ENCODE measurements around the gene CRY2. TPM values are rescaled to one million over a fixed set of nuclear protein-coding genes. Genes with fewer than 3 reads are reported as not detected.

Gene CRY2
- total RNA-seq, 1 donor from 2014 or later: 9.2 TPM

GRCh38 chr11:45885921-45886721 is 38.8 kb downstream of the CRY2 start:
- TF ChIP-seq, protein P1, sequence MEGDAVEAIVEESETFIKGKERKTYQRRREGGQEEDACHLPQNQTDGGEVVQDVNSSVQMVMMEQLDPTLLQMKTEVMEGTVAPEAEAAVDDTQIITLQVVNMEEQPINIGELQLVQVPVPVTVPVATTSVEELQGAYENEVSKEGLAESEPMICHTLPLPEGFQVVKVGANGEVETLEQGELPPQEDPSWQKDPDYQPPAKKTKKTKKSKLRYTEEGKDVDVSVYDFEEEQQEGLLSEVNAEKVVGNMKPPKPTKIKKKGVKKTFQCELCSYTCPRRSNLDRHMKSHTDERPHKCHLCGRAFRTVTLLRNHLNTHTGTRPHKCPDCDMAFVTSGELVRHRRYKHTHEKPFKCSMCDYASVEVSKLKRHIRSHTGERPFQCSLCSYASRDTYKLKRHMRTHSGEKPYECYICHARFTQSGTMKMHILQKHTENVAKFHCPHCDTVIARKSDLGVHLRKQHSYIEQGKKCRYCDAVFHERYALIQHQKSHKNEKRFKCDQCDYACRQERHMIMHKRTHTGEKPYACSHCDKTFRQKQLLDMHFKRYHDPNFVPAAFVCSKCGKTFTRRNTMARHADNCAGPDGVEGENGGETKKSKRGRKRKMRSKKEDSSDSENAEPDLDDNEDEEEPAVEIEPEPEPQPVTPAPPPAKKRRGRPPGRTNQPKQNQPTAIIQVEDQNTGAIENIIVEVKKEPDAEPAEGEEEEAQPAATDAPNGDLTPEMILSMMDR (conservative IDR thresholded peaks at IDR 0.05; ENCODE audit: low read depth, low read length): no peak
- DNase-seq (ENCODE audit: low read depth): no peak
- H3K4me3 ChIP-seq (ENCODE audit: low read depth, low read length): peak overlapping the region; percentile 54

DNA sequence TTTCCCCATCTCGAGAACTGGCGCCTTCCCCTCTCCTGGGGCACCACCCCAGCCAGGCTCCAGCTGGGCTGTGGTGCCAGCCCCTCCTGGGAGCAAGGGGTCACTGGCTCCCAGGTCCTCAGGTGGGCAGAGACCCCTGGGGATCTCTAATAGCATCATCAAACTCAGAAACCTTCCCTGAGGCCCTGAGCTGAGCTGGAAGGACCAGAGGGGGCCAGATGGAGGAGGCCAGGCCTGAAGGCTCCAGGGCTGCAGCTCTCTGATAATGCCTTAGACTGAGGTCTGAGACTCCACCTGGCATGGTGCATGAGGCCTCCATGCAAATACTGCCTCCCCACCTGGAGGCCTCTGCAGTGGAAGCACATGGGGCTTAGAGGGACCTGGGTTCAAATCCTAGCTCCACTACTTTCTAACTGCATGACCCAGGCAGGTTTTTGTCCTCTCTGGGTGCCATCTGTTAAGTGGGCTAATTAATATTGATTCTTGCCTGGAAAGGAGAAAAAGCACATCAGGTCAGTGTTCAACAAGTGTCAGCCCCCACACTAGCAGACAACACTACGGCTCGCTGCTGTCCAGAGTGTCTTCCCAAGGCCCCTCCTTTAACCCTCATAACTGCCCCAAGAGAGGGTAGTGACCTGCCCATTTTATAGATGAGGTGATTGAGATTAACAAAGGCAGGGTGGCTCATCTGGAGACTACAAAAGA is 39.7 kb downstream of the CRY2 start:
- no peak for DNase-seq (ENCODE audit: low read depth)
- TF ChIP-seq, protein P1 (conservative IDR thresholded peaks at IDR 0.05; ENCODE audit: low read depth, low read length): no peak
- H3K4me3 ChIP-seq (ENCODE audit: low read depth, low read length): no peak overlapping the region

- no peak for DNase-seq (ENCODE audit: low read depth)
- TF ChIP-seq, protein P1 (conservative IDR thresholded peaks at IDR 0.05; ENCODE audit: low read depth, low read length): no peak
- H3K4me3 ChIP-seq (ENCODE audit: low read depth, low read length): no peak overlapping the region
Observed at GRCh38 chr11:45887587-45887986, 40.3 kb downstream of the CRY2 start.

GRCh38 chr11:45889555-45889954 is 42.3 kb downstream of the CRY2 start:
- no peak for DNase-seq (ENCODE audit: low read depth)
- no peak overlapping the region for H3K4me3 ChIP-seq (ENCODE audit: low read depth, low read length)
- TF ChIP-seq, protein P1 (conservative IDR thresholded peaks at IDR 0.05; ENCODE audit: low read depth, low read length): no peak

DNA sequence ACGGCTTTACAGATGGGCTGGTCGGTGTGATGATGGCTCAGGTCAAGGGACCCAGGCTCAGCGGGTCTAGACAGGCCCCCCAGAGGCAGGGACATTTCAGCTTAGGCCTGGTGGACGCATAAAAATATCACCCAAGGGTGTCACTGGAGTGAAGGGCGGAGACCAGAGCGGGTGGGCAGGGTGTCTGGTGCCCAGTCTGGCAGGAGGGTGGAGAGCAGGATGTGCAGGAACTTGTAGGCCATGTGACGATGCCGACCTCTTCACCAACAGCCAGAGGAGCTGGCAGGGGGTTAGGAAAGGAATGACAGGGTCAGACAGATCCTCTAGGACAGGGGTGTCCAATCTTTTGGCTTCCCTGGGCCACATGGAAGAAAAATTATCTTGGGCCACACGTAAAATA is 42.7 kb downstream of the CRY2 start:
- TF ChIP-seq, protein P1 (conservative IDR thresholded peaks at IDR 0.05; ENCODE audit: low read depth, low read length): no peak
- DNase-seq (ENCODE audit: low read depth): no peak
- H3K4me3 ChIP-seq (ENCODE audit: low read depth, low read length): no peak overlapping the region

DNA sequence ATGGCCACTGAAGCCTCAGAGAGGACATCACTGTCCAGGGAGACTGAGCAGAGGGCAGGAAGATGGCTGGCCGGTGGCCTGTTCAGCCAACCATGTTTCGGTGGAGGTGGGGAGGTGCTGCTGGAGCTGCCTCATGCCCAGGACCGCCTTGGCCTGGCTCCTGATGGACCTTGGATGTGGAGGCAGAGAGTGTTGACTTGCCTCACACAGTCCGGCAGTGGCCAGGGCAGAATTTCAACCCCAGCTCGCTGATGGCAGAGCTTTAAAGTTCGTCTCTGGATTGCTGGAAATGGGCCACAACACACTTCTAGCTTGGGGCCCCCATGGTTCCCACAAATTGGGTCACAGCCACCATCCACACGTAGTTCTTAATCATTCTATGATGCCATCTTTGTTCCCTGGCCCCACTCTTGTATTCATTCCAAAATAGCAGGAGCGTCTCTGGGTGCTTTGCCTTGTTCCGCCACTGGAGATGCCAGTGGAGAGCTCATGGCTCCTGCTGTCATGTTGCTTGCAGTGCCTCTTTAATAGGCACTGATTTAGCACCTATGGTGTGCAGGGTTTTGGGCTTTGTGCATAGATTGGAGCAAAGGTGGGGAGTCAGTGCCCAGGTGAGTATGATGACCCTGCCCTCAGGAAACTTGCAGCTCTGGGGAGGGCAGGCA is 43.7 kb downstream of the CRY2 start:
- DNase-seq (ENCODE audit: low read depth): no peak
- no peak overlapping the region for H3K4me3 ChIP-seq (ENCODE audit: low read depth, low read length)
- TF ChIP-seq, protein P1 (conservative IDR thresholded peaks at IDR 0.05; ENCODE audit: low read depth, low read length): no peak
